HepG2 (cell line): ENCODE results near the gene MRM3. TPM values are rescaled to one million over a fixed set of nuclear protein-coding genes. Genes with fewer than 3 reads are reported as not detected.

Source experiments
- ATAC-seq: fragments of 200-7000 bp; cut with Tn5 transposase; 3 replicates; pipeline ENCODE4 v1.9.1; 2020; ENCODE audit warnings: mild to moderate bottlenecking, moderate library complexity
- BruUV-seq: library from RNA; stranded (reverse); fragments of 400-500 nt; replicated peaks from 2 replicates; lab custom pipeline; 2021; lab: Mats Ljungman, UMichigan
- CTCF ChIA-PET: fragments of 300-600 bp; formaldehyde crosslinking; extraction: SDS; loops from one replicate; lab custom pipeline; 2021; ENCODE audit warnings: low total read pairs, inconsistent platforms, low intra/inter-chr PET ratio; lab: Yijun Ruan, JAX
- POLR2A ChIA-PET: fragments of 350-600 bp; sonication (Branson Sonifier 250); formaldehyde crosslinking; loops from one replicate; lab custom pipeline; 2020; ENCODE audit warnings: antibody characterized with exemption, inconsistent platforms; lab: Yijun Ruan, JAX
- DNase-seq: peaks from one replicate; pipeline ENCODE4 v3.0.0-alpha.2; 2015; ENCODE audit warnings: low spot score
- FAIRE-seq: peaks from 3 replicates; lab custom pipeline; 2011; peaks lifted over from hg19 to GRCh38; lab: Jason Lieb, UNC
- H2AFZ ChIP-seq: one replicate; pipeline ENCODE4 v1.6.1; 2011; ENCODE audit warnings: low read length, inconsistent platforms
- H3K27ac ChIP-seq: fragments of 300-600 bp; 3 replicates; pipeline ENCODE4 v1.8.0; 2011; ENCODE audit warnings: mixed run types, mild to moderate bottlenecking, mixed read lengths, low read length, inconsistent platforms; ENCODE audit not compliant: insufficient read depth; ENCODE audit errors: extremely low read length
- H3K27me3 ChIP-seq, 2 experiments: fragments of 200-600 bp in 1 of 2; 2 replicates in 1 of 2; 3 replicates in 1 of 2; pipeline versions ENCODE4 v1.6.0 to v1.8.0; 2011; ENCODE audit warnings: low read length in 2 of 2, mild to moderate bottlenecking in 2 of 2, moderate library complexity in 2 of 2, inconsistent platforms in 1 of 2; ENCODE audit not compliant: insufficient read depth in 2 of 2, control insufficient read depth in 1 of 2
- H3K36me3 ChIP-seq, 2 experiments: fragments of 200-600 bp in 1 of 2; replicated peaks in 1 of 2; 2 replicates in 1 of 2; 3 replicates in 1 of 2; pipeline versions ENCODE4 v1.5.1 to v1.8.0; 2011; ENCODE audit warnings: low read length in 2 of 2, inconsistent platforms in 1 of 2; ENCODE audit not compliant: insufficient read depth in 2 of 2, control insufficient read depth in 1 of 2
- H3K4me1 ChIP-seq: 2 replicates; pipeline ENCODE4 v1.5.1; 2012; ENCODE audit warnings: low read length, inconsistent platforms; ENCODE audit not compliant: insufficient read depth
- H3K4me2 ChIP-seq: 2 replicates; pipeline ENCODE4 v1.6.0; 2011; ENCODE audit warnings: low read depth, low read length, inconsistent platforms
- H3K4me3 ChIP-seq, 3 experiments: fragments of 200-600 bp in 1 of 3; sonication (generic), shearing (Covaris generic) in 1 of 3; replicated peaks in 1 of 3; 2 replicates each; pipeline ENCODE4 v1.5.1; 2011 to 2016; ENCODE audit warnings: low read length in 3 of 3, inconsistent platforms in 2 of 3, low read depth in 2 of 3, mild to moderate bottlenecking in 2 of 3, control low read depth in 1 of 3, mixed read lengths in 1 of 3; ENCODE audit not compliant: insufficient read depth in 1 of 3
- H3K79me2 ChIP-seq: one replicate; pipeline ENCODE4 v1.6.1; 2011; ENCODE audit warnings: low read length, inconsistent platforms; ENCODE audit not compliant: insufficient read depth
- H3K9ac ChIP-seq: 2 replicates; pipeline ENCODE4 v1.6.0; 2011; ENCODE audit warnings: mild to moderate bottlenecking, low read depth, low read length, inconsistent platforms; ENCODE audit not compliant: insufficient read depth
- H3K9me3 ChIP-seq: 2 replicates; pipeline ENCODE4 v1.5.1; 2012; ENCODE audit warnings: mild to moderate bottlenecking, low read length
- H4K20me1 ChIP-seq: 2 replicates; pipeline ENCODE4 v1.6.0; 2011; ENCODE audit warnings: inconsistent platforms, mild to moderate bottlenecking, low read length, moderate library complexity; ENCODE audit not compliant: insufficient read depth
- CEBPB ChIP-seq: IDR thresholded peaks from 2 replicates; pipeline ENCODE4 v1.6.1; 2011; ENCODE audit warnings: low read depth, low read length, improper control_type of control experiment, borderline replicate concordance
- ELF4 ChIP-seq: sonication (generic); formaldehyde crosslinking; IDR thresholded peaks from 2 replicates; pipeline ENCODE4 v1.5.0; 2020; ENCODE audit warnings: missing genetic modification reagents, mild to moderate bottlenecking, moderate library complexity, borderline replicate concordance
- FLYWCH1 ChIP-seq: sonication (generic); formaldehyde crosslinking; IDR thresholded peaks from 2 replicates; pipeline ENCODE4 v1.8.1; 2023; ENCODE audit warnings: mild to moderate bottlenecking, missing genetic modification reagents
- HINFP ChIP-seq: sonication (generic); formaldehyde crosslinking; IDR thresholded peaks from 2 replicates; pipeline ENCODE4 v1.4.0; 2020; ENCODE audit warnings: low read depth, mild to moderate bottlenecking, missing genetic modification reagents
- ISX ChIP-seq: sonication (generic); formaldehyde crosslinking; conservative IDR thresholded peaks from 2 replicates; pipeline ENCODE4 v1.5.0; 2020; ENCODE audit warnings: missing genetic modification reagents
- PRDM10 ChIP-seq: sonication (generic); formaldehyde crosslinking; IDR thresholded peaks from 2 replicates; pipeline ENCODE4 v1.4.0; 2020; ENCODE audit warnings: low read depth, missing genetic modification reagents
- SNAPC4 ChIP-seq: sonication (generic); formaldehyde crosslinking; IDR thresholded peaks from 2 replicates; pipeline ENCODE4 v1.4.0; 2020; ENCODE audit warnings: mild to moderate bottlenecking, missing genetic modification reagents
- SOX6 ChIP-seq, 2 experiments: fragments of 450-650 bp in 1 of 2; sonication (generic) in 1 of 2; formaldehyde crosslinking in 1 of 2; IDR thresholded peaks; 2 replicates each; pipeline versions ENCODE4 v1.4.0 to v1.6.1; 2017 to 2020; ENCODE audit warnings: antibody characterized with exemption in 1 of 2, mild to moderate bottlenecking in 1 of 2, missing genetic modification reagents in 1 of 2
- WGBS: methylation state at CpG from one replicate; pipeline ENCODE4 v1.1.6; 2017; ENCODE audit warnings: low lambda C conversion rate; 5-methylcytosine and 5-hydroxymethylcytosine counted together
- in situ Hi-C: cut with HindIII; loops from 2 replicates; pipeline ENCODE4 v1.10.0; 2017; ENCODE audit warnings: low pct_unique_long_range_greater_than_20kb; ENCODE audit not compliant: extremely low pct_ligation_motif_present
- intact Hi-C: fragments of 100-400 bp; cut with micrococcal nuclease; formaldehyde crosslinking; loops from one replicate; pipeline ENCODE4 v1.10.0; 2022; ENCODE audit not compliant: unreplicated experiment
- polyA plus RNA-seq, 8 experiments: library from polyadenylated mRNA; depleted of rRNA in 3 of 8; stranded (reverse) in 7 of 8; unstranded in 1 of 8; fragments of >200 nt; fragmentation: Illumina TruSeq in 4 of 8; extraction: Trizol in 4 of 8; gene quantifications; 2 replicates each; pipeline versions ENCODE4 v1.2.1 to v1.2.3, GENCODE V29; 2011 to 2016; ENCODE audit warnings: low read depth in 4 of 8, missing spikeins in 1 of 8, mixed read lengths in 1 of 8; ENCODE audit not compliant: insufficient read depth in 1 of 8
- total RNA-seq, 5 experiments: library from RNA; depleted of rRNA; stranded (reverse); fragments of >200 nt; fragmentation: Illumina TruSeq; extraction: Trizol; gene quantifications; 2 replicates each; pipeline ENCODE4 v1.2.3, GENCODE V29; 2016; ENCODE audit warnings: low read depth in 1 of 5

MRM3 gene
- total and polyA plus RNA-seq, 2 of the 13 experiments (the other 11 are each of a cell fraction or from before 2014, with no cell fraction given): 12.3 to 25.5 TPM

- intact Hi-C loops: no loop called here
- BruUV-seq: no TSS peak
- H3K4me1 ChIP-seq: no peaks in the 10 kb centered on the region
- H3K4me2 ChIP-seq: no peak overlapping the region
- H3K27ac ChIP-seq: no peak overlapping the region
- CTCF ChIA-PET: no interaction called here
- ATAC-seq: no peak
- H3K27me3 ChIP-seq: no peaks in the 10 kb centered on the region
- no peak for TF ChIP-seq PRDM10 (CRISPR knock-in tag)
- no peak for TF ChIP-seq FLYWCH1
- no peak for TF ChIP-seq ELF4
- TF ChIP-seq ISX (CRISPR knock-in tag): no peak
- no peak for TF ChIP-seq CEBPB
- TF ChIP-seq HINFP (CRISPR knock-in tag): no peak
- no peak for TF ChIP-seq SNAPC4 (CRISPR knock-in tag)
- TF ChIP-seq SOX6 (IDR thresholded peaks at IDR 0.05): no peak
- TF ChIP-seq SOX6 (CRISPR knock-in tag; IDR thresholded peaks at IDR 0.05): no peak
- TF ChIP-seq, all 625 proteins: peak for 0
- FAIRE-seq (no peak), DNase-seq (no peak)
- Histone ChIP-seq H3K4me3 (no peak overlapping the region), H2AFZ (no peak overlapping the region), H3K9me3 (no peaks in the 10 kb centered on the region), H3K9ac (no peak overlapping the region), H3K79me2 (no peaks in the 10 kb centered on the region), H4K20me1 (no peaks in the 10 kb centered on the region), H3K36me3 (peaks cover 8 to 26% of the 10 kb centered on the region in 2 experiments; a peak in 4 of 5 replicates)
- WGBS: 94% methylated on average over 7 of the region's 16 CpGs
- POLR2A ChIA-PET: no interaction called here
- in situ Hi-C loops: no loop called here
Observed at GRCh38 chr17:824378-824777, 42.2 kb downstream of the MRM3 start.
